K562 (cell line): ENCODE results near the gene ATP2A3. TPM values are rescaled to one million over a fixed set of nuclear protein-coding genes. Genes with fewer than 3 reads are reported as not detected.
A peak's percentile ranks its signal among the peaks of the same experiment; 100 is the strongest.

ENCODE experiments used
- CBFB ChIP-seq: sonication (generic); formaldehyde crosslinking; IDR thresholded peaks from 2 replicates; pipeline ENCODE4 v1.4.0; 2020; ENCODE audit warnings: mild to moderate bottlenecking, missing genetic modification reagents
- CCNT2 ChIP-seq: IDR thresholded peaks from 2 replicates; pipeline ENCODE4 v1.6.1; 2011; ENCODE audit warnings: borderline replicate concordance, low read depth, mild to moderate bottlenecking, moderate library complexity, mixed read lengths, low read length; ENCODE audit not compliant: insufficient read length; ENCODE audit errors: extremely low read depth
- CLOCK ChIP-seq: fragments of 250-450 bp; sonication (Bioruptor Pico); IDR thresholded peaks from 2 replicates; pipeline ENCODE4 v1.4.0; 2020; ENCODE audit warnings: mild to moderate bottlenecking, moderate library complexity, borderline replicate concordance
- E4F1 ChIP-seq: fragments of 250-450 bp; sonication (Bioruptor Pico); IDR thresholded peaks from 2 replicates; pipeline ENCODE4 v1.5.0; 2021; ENCODE audit warnings: mild to moderate bottlenecking, borderline replicate concordance
- EHMT2 ChIP-seq: fragments of 450-650 bp; IDR thresholded peaks from 2 replicates; pipeline ENCODE4 v1.6.1; 2018; ENCODE audit warnings: antibody characterized with exemption
- ELF4 ChIP-seq: fragments of 450-650 bp; formaldehyde crosslinking; IDR thresholded peaks from 2 replicates; pipeline ENCODE4 v1.4.0; 2022; ENCODE audit warnings: missing genetic modification characterization
- HNRNPLL ChIP-seq: fragments of 200-400 bp; formaldehyde crosslinking; IDR thresholded peaks from 2 replicates; pipeline ENCODE4 v1.6.1; 2017; ENCODE audit warnings: low read length, low read depth, mild to moderate bottlenecking; ENCODE audit not compliant: poor library complexity, severe bottlenecking
- LARP7 ChIP-seq: fragments of 450-650 bp; IDR thresholded peaks from 2 replicates; pipeline ENCODE4 v1.6.1; 2016
- MAFK ChIP-seq: IDR thresholded peaks from 2 replicates; pipeline ENCODE4 v1.6.1; 2011; ENCODE audit warnings: low read length, improper control_type of control experiment
- SMC3 ChIP-seq: conservative IDR thresholded peaks from 2 replicates; pipeline ENCODE4 v1.6.1; 2011; ENCODE audit warnings: low read depth, low read length, improper control_type of control experiment; ENCODE audit not compliant: insufficient read depth
- ZBTB2 ChIP-seq: fragments of 450-650 bp; IDR thresholded peaks from 2 replicates; pipeline ENCODE4 v1.6.1; 2016; ENCODE audit warnings: antibody characterized with exemption
- ZNF551 ChIP-seq: fragments of 250-450 bp; sonication (Bioruptor Pico); IDR thresholded peaks from 2 replicates; pipeline ENCODE4 v1.5.0; 2021; ENCODE audit warnings: mild to moderate bottlenecking, moderate library complexity
- polyA plus RNA-seq, 8 experiments: library from polyadenylated mRNA; depleted of rRNA in 4 of 8; stranded (reverse) in 5 of 8; unstranded in 3 of 8; fragments of >200 nt; fragmentation: Nextera tagmentation in 2 of 8; fragmentation: Illumina TruSeq in 1 of 8; extraction: Ambion mirVana in 2 of 8; extraction: Trizol in 1 of 8; gene quantifications; 2 replicates each; pipeline versions ENCODE4 v1.2.1 to v1.2.3, GENCODE V29; 2011 to 2014; ENCODE audit warnings: inconsistent platforms in 1 of 8, missing spikeins in 1 of 8
- total RNA-seq, 7 experiments: library from RNA; depleted of rRNA in 6 of 7; stranded (reverse); fragments of >200 nt in 6 of 7; fragmentation: Illumina TruSeq in 2 of 7; extraction: Trizol in 2 of 7; gene quantifications; 2 replicates each; pipeline versions ENCODE4 v1.2.1 to v1.2.3, GENCODE V29; 2011 to 2021; ENCODE audit warnings: low replicate concordance in 1 of 7
- TF ChIP-seq, protein P1 (sequence below), 2 experiments: fragments of 200-800 bp in 1 of 2; sonication (Bioruptor generic) in 1 of 2; sonication (generic) in 1 of 2; formaldehyde crosslinking in 1 of 2; IDR thresholded peaks in 1 of 2; conservative IDR thresholded peaks in 1 of 2; 2 replicates each; pipeline versions ENCODE4 v1.5.0 to v1.6.1; 2016 to 2020; ENCODE audit warnings: missing compliant biosample characterization in 1 of 2, missing genetic modification characterization in 1 of 2, missing genetic modification reagents in 1 of 2
- TF ChIP-seq, protein P2 (sequence below): sonication (generic); formaldehyde crosslinking; IDR thresholded peaks from 2 replicates; pipeline ENCODE4 v1.8.0; 2022; ENCODE audit warnings: missing genetic modification reagents, mild to moderate bottlenecking, moderate library complexity, borderline replicate concordance
- TF ChIP-seq, protein P3 (sequence below): fragments of 250-450 bp; sonication (Bioruptor Pico); IDR thresholded peaks from 2 replicates; pipeline ENCODE4 v1.8.0; 2022; ENCODE audit warnings: inconsistent platforms

ATP2A3 gene
- total and polyA plus RNA-seq, 9 of the 15 experiments (the other 6 are each of a cell fraction or from before 2014, with no cell fraction given): 0.65 to 103 (median 31.3) TPM

DNA sequence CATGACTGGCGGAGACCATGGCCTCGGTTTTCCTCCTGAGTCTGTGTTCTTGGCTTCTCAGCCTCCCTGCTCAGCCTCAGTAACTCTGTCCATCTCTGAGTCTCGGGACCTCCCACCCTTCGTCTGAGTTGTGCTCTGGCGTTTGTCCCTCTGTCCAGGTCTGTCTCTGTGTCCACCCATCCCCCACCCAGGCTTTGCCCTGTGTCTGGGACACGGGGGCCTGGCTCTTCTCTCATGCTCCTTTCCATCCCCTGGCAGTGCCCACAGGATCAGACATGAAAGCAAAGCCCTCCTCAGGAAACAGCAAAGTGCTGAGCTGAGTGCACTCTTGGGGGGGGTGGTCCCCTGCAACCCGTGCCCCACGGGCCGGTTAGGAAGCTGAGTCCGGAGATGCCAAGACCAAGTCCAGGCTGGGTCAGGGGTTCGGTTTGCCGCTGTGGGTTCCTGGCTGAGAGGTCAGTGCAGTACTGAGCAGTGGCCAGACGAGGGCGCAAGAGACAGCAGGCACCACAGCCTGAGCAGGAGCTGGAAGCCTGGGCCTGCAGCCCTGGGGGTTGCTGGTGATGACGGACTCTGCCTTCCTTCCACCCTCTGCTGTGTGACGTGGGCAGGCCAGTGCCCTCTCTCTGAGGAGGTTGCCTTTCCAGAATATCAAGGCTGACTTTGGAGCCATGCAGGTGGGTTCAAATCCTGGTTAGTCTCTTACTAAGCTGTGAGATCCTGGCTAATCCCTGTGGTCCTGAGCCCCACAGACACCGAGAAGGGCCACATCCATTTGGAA is 50.5 kb downstream of the ATP2A3 start (continued):
- no peak for TF ChIP-seq E4F1 (CRISPR knock-in tag)
- no peak for TF ChIP-seq ZNF551 (CRISPR knock-in tag)
- no peak for TF ChIP-seq EHMT2
- TF ChIP-seq, protein P1, sequence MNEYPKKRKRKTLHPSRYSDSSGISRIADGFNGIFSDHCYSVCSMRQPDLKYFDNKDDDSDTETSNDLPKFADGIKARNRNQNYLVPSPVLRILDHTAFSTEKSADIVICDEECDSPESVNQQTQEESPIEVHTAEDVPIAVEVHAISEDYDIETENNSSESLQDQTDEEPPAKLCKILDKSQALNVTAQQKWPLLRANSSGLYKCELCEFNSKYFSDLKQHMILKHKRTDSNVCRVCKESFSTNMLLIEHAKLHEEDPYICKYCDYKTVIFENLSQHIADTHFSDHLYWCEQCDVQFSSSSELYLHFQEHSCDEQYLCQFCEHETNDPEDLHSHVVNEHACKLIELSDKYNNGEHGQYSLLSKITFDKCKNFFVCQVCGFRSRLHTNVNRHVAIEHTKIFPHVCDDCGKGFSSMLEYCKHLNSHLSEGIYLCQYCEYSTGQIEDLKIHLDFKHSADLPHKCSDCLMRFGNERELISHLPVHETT (CRISPR knock-in tag; conservative IDR thresholded peaks at IDR 0.05 in 1 of 2, IDR thresholded peaks at IDR 0.05 in 1 of 2): no peak
- no peak for TF ChIP-seq LARP7
- TF ChIP-seq ZBTB2: no peak
- TF ChIP-seq CBFB: 0 out of 2 replicates have a peak, but pooled peaks have one; percentile 55
- no peak for TF ChIP-seq MAFK
- TF ChIP-seq SMC3: peak; percentile 87
- TF ChIP-seq, protein P2, sequence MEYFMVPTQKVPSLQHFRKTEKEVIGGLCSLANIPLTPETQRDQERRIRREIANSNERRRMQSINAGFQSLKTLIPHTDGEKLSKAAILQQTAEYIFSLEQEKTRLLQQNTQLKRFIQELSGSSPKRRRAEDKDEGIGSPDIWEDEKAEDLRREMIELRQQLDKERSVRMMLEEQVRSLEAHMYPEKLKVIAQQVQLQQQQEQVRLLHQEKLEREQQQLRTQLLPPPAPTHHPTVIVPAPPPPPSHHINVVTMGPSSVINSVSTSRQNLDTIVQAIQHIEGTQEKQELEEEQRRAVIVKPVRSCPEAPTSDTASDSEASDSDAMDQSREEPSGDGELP: peak; percentile 57; the same call in 1 of the 2 replicates
- TF ChIP-seq HNRNPLL: no peak
- TF ChIP-seq, protein P3, sequence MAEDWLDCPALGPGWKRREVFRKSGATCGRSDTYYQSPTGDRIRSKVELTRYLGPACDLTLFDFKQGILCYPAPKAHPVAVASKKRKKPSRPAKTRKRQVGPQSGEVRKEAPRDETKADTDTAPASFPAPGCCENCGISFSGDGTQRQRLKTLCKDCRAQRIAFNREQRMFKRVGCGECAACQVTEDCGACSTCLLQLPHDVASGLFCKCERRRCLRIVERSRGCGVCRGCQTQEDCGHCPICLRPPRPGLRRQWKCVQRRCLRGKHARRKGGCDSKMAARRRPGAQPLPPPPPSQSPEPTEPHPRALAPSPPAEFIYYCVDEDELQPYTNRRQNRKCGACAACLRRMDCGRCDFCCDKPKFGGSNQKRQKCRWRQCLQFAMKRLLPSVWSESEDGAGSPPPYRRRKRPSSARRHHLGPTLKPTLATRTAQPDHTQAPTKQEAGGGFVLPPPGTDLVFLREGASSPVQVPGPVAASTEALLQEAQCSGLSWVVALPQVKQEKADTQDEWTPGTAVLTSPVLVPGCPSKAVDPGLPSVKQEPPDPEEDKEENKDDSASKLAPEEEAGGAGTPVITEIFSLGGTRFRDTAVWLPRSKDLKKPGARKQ (CRISPR knock-in tag): no peak
- no peak for TF ChIP-seq ELF4 (CRISPR knock-in tag)
- no peak for TF ChIP-seq CCNT2
- TF ChIP-seq CLOCK (CRISPR knock-in tag): no peak
